DMS53 treated with DMSO at 0.1 percent for 48 hours (cell line): ENCODE results near the gene GNAI3.

Source experiments
- DNase-seq: peaks from one replicate; lab custom pipeline; 2025; ENCODE audit not compliant: unreplicated experiment; lab: John Stamatoyannopoulos, UW

The GNAI3 gene

DNA sequence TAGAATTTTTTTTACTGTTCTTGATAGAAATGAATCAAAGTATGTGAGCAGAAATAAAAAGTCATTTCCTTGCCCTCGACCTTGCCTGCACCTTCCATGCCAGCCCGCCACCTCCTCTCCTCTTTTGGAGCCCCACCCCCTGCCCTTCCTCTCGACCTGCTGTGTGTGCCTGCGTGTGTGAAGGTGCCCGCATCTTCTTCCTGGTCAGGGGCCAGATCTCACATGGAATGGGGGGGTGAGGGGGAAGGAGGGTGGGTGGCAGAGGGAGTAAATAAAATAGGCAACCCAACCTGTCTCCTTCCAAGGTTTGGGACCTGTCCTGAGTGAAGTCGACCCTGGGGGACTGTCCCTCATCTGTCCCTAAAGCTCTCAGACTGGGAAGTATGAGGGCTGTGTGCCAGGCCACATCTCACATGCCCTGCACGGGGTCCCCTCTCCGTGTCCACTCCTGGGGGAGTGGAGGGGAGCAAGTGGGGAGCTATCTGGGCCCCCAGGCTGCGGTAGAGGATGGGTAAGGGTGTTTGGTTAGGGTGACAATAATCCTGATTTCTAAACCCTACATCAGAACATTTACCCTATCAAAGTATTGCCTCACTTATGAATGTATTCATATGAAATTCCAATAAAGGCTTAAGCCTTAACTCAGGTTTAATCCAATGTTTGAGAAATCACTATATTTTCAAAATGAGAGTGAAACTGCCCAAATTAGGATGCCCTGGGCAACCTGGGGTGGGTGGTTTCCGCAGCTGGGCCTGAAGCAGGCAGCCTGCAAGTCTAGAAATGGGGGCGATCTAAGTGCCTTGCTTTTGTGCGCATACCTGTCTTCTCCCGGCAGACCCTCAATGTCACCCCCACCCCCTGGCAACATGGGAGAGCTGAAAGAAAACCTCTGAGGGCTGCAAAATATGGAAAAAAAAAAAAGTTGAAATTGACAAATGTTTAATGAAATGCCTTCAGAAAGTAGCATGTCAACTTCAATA, 86.6 kb downstream of the GNAI3 start:
- DNase-seq, result no peak

DNA sequence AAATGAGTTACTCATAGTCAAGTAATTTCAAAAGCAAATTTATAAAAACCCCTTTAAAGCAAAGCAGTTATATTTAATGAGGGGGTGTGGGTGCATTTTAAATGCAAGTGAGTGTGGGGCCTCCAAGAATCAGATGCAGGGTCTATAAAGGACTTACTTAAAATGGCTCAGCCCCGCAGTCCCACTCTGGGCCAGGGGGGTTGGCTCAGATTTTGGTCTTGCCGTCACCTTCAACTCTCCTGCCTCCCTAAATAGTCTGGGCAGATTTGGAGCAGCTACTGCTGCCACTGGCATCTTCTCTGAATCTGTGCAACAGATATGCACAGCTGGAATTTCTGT, 87.4 kb downstream of the GNAI3 start:
- DNase-seq, result no peak

DNA sequence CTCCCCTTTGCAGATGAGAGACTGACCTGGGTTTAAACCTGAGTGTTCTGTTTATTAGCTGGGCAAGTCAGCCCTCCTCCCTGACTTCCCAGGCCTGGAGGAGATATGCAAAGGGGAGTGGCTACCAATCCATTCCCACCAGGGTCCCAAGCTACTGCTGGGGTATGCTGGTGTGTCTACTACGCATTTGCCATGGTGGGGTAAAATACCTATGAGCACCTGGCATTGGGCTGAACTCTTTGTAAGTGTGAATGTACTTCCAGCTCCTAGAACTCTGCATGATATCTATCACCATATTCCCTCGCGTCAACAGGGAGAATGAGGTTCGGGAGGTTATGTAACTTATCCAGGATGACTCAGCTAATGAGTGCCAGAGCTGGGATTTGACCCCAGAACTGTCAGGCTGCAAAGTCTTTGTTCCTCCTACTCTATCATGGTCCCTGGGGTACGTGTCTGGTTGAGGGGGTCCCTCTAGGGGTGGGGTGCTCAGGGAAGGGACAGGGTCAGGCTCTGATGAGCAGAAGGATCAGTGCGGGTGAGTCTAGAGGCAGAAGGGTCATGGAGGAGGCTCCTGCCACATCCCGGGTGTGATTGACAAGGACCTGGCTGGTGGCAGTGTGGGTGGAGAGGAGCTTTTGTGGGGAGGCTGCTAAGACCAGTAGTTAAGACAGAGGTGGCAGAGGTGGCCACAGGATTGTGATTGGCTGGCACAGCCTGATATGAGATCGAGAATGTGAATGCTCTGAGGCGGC, 88.0 kb downstream of the GNAI3 start:
- no peak for DNase-seq

DNA sequence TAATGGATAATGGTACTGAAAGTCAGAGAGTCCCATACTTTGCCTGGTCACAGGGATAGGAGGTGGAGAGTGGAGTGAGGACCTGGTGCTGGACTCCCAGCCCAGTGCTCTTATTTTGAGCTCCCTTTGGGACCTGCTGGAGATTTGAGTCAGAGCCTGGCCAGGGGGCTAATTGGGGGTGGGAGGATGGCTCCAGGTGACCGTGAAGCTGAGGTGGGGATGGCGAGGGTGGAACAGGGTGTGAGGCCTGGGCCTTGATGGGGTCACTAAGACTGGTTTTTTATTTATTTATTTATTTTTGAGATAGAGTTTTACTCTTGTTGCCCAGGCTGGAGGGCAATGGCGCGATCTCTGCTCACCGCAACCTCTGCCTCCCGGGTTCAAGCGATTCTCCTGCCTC, 89.0 kb downstream of the GNAI3 start:
- no peak for DNase-seq

DNA sequence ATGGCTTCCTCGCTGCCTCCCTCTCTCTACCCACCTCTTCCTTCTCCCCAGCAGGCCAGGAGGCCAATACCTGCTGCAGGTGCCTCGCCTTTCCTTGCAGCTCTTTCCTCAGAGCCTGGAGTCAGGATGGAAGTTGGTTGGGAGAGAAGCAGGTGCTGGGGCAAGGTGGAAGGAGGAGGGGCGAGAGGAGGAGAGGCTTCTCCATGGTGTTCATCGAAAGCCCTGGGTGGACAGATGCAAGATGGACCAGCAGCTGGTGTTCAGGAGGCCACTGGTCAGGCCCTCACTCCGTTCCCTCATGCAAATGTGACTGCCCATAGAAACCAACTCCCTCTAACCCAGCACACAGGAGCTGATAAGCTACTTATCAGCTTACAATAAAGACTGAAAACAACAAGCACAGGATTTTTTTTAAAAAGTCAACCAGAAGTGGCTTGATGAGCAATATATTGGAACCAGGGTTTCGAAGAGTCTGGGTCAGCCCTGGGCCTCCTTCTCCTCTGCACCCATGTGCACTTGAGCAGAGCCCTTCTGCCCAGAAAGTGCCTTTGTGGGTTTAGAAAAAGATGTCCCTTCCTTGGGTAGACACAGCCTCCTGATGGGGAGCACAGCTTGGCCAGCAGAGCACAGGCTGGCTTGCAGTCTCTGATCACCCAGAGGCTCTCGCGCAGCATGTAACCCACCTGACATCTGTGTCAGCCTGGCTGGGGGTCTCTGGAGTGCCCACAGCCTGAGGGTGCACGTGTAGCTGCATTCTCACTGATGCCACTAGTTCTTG, 90.8 kb downstream of the GNAI3 start:
- DNase-seq, result no peak

DNA sequence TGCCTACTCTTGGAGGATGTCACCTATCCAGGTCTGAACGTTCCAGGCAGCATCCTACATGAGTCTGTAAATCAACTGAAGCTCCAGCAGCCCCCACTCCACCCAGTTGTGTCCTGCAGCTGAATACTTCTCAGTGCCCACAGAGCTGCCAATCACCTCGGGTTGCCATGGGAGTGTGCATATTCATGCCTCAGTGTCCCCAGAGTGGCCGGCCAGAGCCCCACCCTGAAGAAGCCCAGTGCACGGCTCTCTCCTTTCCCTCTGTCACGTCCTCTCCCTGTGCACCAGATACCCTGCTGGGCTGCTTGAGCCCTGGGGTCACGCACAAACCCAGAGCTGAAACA, 91.4 kb downstream of the GNAI3 start:
- no peak for DNase-seq

DNA sequence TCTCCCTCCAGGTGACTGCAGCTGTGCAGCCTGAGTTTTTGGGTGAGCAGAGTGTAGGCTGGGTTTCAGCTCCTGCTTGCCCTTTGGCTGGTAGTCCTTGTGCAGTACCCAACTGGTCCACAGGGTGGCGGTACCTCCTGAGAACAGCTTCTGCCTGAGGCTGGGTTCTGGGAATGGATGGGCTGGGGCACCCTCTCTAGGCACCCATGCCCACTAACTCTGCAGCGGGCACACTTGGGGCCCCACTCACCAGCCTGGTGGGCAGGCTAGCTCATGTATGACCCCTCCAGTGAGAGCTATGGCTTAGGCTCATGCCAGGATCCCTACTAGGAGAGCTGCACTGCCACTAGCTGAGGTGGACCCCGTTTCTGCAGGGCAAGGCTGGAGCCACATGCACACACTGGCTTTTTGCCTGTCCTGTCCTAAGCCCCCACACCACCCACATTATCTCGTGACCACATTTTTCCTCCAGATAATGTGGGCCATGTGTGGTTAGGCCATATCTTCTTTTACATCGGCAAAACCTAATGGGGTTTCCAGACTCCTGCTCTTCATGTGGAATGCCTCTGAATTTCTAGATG, 92.0 kb downstream of the GNAI3 start:
- peak; percentile 25 for DNase-seq

DNA sequence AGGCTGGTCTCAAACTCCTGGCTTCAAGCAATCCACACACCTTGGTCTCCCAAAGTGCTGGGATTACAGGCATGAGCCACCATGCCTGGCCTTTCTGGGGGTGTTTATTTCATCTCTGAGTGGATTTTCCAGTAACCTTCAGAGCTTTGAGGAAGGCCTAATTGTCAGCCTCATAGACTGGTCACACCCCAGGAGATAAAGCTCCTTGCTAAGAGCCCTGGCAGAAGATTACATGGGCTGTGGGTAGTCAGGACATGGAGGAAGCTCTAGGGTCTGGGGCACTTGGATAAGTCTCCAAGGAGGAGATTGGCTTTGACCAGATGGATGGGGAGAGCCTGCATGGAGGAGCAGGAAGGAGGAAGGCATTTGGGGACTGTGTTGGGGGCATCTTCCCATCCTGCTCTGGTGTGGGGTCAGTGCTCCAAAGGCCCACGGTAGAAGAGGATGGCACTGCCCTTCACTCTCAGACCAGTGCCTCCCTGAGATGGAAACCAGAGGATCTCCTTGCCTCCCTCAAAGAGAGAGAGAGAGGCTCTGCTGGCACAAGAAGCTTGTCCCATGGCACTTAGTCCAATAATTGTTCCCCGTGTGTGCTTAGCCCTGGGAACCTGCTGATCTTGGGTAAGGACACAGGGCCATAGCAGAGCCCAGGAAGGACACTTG, 92.8 kb downstream of the GNAI3 start:
- no peak for DNase-seq

DNA sequence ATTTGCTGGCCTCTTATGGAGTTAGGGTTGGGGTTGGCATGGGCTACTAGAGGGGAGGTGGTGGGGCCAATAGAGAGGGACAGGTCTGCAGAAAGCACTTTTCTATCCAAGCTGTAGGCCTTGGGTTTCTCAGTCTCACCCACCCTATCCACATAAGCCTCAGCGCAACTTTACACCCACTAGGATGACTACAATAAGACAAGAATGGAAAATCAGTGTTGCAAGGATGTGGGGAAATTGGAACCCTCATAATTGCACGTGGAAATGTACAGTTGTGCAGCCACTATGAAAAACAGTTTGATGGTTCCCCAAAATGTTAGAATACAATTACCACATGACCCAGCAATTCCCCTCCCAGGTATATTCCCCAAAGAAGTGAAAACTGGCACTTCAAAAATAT, 93.4 kb downstream of the GNAI3 start:
- no peak for DNase-seq

DNA sequence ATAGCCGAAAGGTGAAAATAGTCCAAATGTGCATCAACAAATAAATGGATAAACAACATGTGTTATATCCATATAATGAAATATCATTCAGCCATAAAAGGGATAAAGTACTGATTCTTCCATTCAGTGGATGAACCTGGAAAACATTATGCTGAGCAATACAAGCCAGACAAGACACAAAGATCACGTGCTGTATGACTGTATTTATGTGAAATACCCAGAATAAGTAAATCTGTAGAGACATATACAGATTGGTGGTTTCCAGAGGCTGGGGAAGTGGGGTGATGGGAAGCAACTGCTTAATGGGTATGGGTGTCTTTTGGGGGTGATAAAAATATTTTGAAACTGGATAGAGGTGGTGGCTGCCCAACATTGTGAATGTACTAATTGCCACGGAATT, 94.2 kb downstream of the GNAI3 start:
- DNase-seq, result no peak

DNA sequence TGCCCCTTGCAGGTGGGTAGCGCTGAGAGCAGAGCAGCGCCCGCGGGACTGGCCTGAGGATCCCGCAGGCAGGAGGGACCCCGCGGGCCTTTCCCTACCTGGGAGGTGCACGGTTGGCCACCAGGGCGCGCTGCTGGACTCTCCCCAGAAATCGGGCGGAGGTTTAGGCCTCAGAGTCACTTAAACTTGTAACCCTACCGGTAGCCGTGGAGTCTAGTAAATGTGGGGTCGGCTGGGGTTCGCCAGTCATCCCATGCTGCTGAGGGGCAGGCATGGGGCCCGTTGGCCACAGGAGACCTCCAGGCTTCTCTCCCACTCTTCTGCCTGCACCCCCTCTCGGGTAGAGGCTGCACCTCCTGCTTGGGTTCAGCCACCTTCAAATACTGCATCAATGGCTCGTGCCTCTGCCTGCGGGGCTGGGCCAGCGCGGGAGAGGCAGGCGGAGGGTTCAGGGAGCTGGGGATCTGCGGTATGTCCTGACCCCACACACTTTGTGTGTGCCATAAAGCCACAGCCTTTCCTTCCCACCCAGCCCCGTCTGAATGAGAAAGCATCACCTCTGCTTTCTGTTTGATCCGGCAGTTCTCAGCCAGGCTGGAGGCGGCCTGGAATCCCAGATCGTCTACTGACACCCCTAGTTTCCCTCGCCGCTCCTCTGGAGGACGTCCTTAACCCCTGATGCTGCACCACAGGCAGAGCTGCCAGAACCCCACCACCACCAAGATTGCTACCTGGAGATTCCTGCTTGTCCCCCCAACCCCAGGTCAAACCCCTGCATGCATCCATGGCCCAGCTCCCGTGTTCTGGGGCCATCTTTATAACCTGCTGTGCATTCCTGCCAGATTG, 95.2 kb downstream of the GNAI3 start:
- peak; percentile 59 for DNase-seq

DNA sequence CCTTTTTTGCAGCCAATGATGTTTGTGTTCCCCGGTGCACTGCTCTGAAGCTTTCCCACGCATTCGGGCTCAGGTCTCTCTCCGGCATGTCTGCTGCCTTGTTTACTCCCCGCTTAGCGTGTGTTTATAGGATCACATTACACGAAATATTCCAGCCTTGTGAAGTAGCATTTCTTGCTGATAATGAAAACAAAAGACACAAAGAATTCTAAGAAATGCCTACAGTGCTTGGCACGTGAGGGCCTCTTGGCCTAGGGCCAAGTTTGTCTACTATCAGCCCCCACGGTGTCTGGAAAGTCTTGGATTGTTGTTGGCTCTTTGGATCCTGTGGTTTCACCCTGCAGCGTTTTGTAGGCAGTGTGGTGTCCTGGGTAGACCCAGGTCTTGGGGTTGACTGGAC, 96.3 kb downstream of the GNAI3 start:
- DNase-seq, result no peak

DNA sequence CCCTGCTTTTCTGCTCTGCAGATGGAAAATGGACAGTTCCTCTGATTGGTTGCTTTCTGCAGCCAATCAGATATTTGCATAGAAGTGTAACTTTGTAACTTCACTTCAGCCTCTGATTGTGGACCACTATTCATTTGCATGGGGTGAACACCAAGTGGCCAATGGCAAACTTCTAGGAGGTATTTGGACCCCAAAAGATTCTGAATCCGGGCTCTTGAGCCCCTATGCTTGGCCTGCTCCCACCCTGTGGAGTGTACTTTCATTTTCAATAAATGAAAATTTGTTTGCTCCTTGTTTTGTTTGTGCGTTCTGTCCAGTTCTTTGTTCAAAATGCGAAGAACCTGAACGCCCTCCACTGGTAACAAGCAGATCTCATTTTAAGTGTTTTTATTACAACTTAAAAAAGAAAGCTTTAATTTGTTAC, 101.1 kb downstream of the GNAI3 start:
- DNase-seq, result no peak

DNA sequence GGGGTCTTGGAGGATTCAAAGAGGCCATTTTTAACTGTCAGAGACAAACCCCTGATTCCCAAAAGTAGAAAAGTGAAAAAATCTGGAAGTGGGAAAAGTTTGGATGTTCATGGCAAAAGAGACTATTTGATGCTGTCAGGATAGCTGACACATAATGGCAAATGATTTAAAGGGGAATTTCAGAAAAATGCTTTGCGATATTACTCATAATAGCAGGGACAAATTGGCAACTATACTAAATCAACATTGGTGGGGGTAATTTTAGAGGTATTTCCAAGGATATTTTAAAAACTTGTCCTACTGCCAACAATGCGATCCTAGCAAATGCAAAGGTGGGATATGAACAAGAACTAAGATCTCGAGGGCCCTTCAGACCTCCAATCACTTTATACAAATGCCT, 102.2 kb downstream of the GNAI3 start:
- no peak for DNase-seq

DNA sequence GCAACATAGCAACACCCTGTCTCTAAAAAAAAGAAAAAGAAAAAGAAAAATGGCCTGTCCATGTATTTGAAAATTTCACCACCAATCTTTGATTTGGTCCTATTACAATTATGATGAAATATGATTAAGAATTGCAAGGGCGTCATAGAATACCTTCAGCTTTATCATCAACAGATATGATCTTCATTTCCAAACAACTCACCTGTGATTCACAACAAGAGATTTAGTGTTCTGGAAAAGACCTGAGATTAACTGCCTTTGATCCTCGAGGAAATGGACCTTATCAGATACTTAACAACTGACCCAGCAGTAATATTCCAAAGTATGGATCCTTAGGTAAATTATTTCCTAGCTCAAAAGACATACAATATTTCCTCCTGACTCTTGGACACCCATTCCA, 104.0 kb downstream of the GNAI3 start:
- no peak for DNase-seq

DNA sequence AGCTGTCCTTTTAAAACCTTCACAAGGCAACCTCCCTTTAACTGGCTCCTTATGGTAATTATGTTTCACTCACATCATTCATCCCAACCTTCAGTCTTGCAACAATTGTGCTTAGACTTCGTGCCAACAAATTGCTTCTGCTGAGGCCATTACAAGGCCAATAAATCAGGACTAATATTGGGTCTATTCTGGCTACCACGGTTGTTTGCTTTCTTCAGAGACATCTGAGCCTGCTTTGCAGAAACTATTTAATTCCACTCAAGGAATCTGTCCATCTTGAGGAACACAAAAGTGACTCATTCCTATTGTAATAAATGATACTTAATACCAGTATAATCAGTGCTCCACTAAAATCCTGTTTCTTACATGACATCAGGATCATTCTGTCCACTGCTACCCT, 104.9 kb downstream of the GNAI3 start:
- DNase-seq, result no peak

DNA sequence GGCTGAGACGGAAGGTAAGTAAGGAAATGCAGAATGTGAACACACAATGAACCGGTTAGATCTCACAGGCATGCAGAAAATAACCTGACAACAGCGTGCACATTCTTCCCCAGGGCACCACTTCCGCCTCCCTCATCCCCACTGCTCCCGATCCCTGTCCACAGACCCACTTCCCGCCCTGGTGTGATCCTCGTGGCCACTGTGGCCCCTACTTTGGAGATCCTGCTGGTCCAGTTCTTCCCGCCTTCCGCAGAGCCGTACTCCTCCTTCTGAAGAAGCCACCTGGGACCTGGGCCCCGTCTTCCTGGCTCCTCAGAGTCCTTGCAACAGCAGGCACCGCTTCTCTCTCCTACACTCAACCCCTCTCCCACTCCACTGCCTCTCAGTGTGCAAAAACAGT, 106.1 kb downstream of the GNAI3 start:
- DNase-seq, result no peak

DNA sequence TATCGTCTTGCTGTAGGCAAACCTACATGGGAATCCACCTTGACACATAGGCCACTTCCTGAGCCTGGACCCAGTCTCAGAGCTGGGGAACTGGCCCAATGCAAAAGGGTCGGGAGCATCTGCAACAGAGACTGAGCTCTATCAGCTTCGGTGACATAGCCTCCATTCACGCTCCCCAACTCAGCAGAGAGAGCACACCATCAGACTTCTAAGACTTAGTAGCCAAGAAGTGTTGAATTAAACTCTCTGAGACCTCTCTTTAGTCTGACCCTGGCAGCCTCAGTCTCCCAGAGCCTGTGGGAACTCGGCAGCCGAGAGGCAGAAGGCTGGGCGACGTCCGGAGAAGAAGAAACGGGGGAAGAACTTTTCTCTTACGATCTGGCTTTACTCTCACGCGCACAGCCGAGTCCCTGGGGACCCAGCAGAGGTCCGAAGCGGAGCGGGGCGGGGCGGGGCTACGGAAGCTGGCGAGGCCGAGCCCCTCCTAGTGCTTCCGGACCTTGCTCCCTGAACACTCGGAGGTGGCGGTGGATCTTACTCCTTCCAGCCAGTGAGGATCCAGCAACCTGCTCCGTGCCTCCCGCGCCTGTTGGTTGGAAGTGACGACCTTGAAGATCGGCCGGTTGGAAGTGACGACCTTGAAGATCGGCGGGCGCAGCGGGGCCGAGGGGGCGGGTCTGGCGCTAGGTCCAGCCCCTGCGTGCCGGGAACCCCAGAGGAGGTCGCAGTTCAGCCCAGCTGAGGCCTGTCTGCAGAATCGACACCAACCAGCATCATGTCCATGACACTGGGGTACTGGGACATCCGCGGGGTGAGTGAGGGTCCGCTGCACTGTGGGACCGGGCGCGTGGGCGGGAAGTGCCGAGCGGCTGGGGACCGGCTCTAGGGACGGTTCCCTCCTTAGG, 107.5 kb downstream of the GNAI3 start, which contains the start of gene GSTM4:
GSTM4 (plus strand) TSS at position 485 of the 905 bp plus-strand sequence; CDS start at position 776, 291 bp downstream.
- DNase-seq, result peak; percentile 48

DNA sequence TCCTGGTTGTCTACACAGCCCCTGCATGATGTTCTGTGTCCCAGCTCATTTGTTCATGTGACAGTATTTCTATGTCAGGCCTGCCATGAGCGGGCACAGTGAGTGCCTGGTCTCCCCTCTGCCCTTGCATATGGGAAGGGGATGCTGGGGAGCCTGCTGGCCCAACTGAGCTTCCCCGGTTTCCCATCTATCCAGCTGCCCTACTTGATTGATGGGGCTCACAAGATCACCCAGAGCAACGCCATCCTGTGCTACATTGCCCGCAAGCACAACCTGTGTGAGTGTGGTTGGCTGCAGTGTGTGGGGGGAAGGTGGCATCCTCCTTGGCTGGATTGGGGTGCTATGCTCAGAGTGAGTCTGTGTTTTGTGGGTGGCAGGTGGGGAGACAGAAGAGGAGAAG, 109.0 kb downstream of the GNAI3 start:
- DNase-seq, result no peak
